HG03565 (cell line): ENCODE measurements around the gene CALD1.

ENCODE experiments used
- ATAC-seq: cut with Tn5 transposase; IDR thresholded peaks from one replicate; pipeline ENCODE4 v1.9.1; 2021; ENCODE audit warnings: mild to moderate bottlenecking, moderate library complexity; ENCODE audit not compliant: unreplicated experiment

CALD1 gene

GRCh38 chr7:134763960-134764359 is 15.5 kb upstream of the CALD1 start:
- no peak for ATAC-seq

- no peak for ATAC-seq
Measured at GRCh38 chr7:134764365-134764764, 15.1 kb upstream of the CALD1 start.

GRCh38 chr7:134766779-134767519 is 12.5 kb upstream of the CALD1 start:
- peak; percentile 79 for ATAC-seq

GRCh38 chr7:134767520-134768168 is 11.8 kb upstream of the CALD1 start:
- no peak for ATAC-seq

- ATAC-seq: no peak
Measured at GRCh38 chr7:134768243-134768642, 11.2 kb upstream of the CALD1 start.

GRCh38 chr7:134770676-134771075 is 8.8 kb upstream of the CALD1 start:
- ATAC-seq: no peak

- no peak for ATAC-seq
Measured at GRCh38 chr7:134771111-134771510, 8.3 kb upstream of the CALD1 start.

- no peak for ATAC-seq
Measured at GRCh38 chr7:134771889-134772288, 7.5 kb upstream of the CALD1 start.

- no peak for ATAC-seq
Measured at GRCh38 chr7:134772401-134772800, 7.0 kb upstream of the CALD1 start.

- ATAC-seq: no peak
Measured at GRCh38 chr7:134773164-134773563, 6.3 kb upstream of the CALD1 start.

- ATAC-seq: no peak
Measured at GRCh38 chr7:134774119-134774518, 5.3 kb upstream of the CALD1 start.

GRCh38 chr7:134777470-134777869 is 2.0 kb upstream of the CALD1 start:
- ATAC-seq: no peak

- ATAC-seq: no peak
Measured at GRCh38 chr7:134777908-134778580, 1.4 kb upstream of the CALD1 start.

- no peak for ATAC-seq
Measured at GRCh38 chr7:134779741-134780065, 269 bp downstream of the CALD1 start.

GRCh38 chr7:134780166-134780828 is 863 bp downstream of the CALD1 start:
- no peak for ATAC-seq

- ATAC-seq: no peak
Measured at GRCh38 chr7:134781171-134781570, 1.7 kb downstream of the CALD1 start.

GRCh38 chr7:134782121-134782623 is 2.7 kb downstream of the CALD1 start:
- peak; percentile 67 for ATAC-seq

- no peak for ATAC-seq
Measured at GRCh38 chr7:134783294-134784069, 4.0 kb downstream of the CALD1 start.

- ATAC-seq: no peak
Measured at GRCh38 chr7:134784251-134785049, 5.0 kb downstream of the CALD1 start.

- ATAC-seq: no peak
Measured at GRCh38 chr7:134785842-134786241, 6.4 kb downstream of the CALD1 start.
